ENCODE results near the gene CETN3. TPM values are rescaled to one million over a fixed set of nuclear protein-coding genes. Genes with fewer than 3 reads are reported as not detected.

Gene CETN3
- total RNA-seq, 1 experiment from 2014 or later: 42.2 TPM

GRCh38 chr5:90379652-90380051, 29.9 kb downstream of the CETN3 start:
- ChIA-PET CTCF (no interaction called here), POLR2A (no interaction called here)
- Mint-ChIP-seq H3K9me3 (peaks cover 28% of the 10 kb centered on the region), H3K4me1 (0 out of 2 replicates have a peak, but pooled peaks cover 4% of the 10 kb centered on the region), H3K27ac (no peak overlapping the region), H3K27me3 (ENCODE audit: low read depth) (no peaks in the 10 kb centered on the region; the same call in 1 of the 2 replicates), H3K36me3 (no peaks in the 10 kb centered on the region), H3K4me3 (no peak overlapping the region)
- no peak for ATAC-seq
- DNase-seq (ENCODE audit: low spot score): no peak
- no peak for TF ChIP-seq PRDM15 (CRISPR knock-in tag; IDR thresholded peaks at IDR 0.05)
- no peak for TF ChIP-seq ZNF396 (CRISPR knock-in tag; IDR thresholded peaks at IDR 0.05; ENCODE audit: borderline replicate concordance)
- TF ChIP-seq NFE2L1 (CRISPR knock-in tag; IDR thresholded peaks at IDR 0.05): no peak
- no peak for TF ChIP-seq ETV6 (CRISPR knock-in tag; IDR thresholded peaks at IDR 0.05)
- no peak for TF ChIP-seq ZSCAN18 (CRISPR knock-in tag; IDR thresholded peaks at IDR 0.05)
- no peak for TF ChIP-seq ZNF263 (CRISPR knock-in tag; IDR thresholded peaks at IDR 0.05; ENCODE audit: low read depth)
- no peak for TF ChIP-seq EMX1 (CRISPR knock-in tag; IDR thresholded peaks at IDR 0.05)
- TF ChIP-seq E2F5 (CRISPR knock-in tag; IDR thresholded peaks at IDR 0.05): no peak
- no peak for TF ChIP-seq SMAD4 (CRISPR knock-in tag; IDR thresholded peaks at IDR 0.05)
- no peak for TF ChIP-seq USF2 (CRISPR knock-in tag; IDR thresholded peaks at IDR 0.05)
- TF ChIP-seq ZBTB43 (CRISPR knock-in tag; IDR thresholded peaks at IDR 0.05): no peak
- no peak for TF ChIP-seq CDX4 (CRISPR knock-in tag; IDR thresholded peaks at IDR 0.05; ENCODE audit: borderline replicate concordance)
- no peak for TF ChIP-seq NR1H2 (CRISPR knock-in tag; IDR thresholded peaks at IDR 0.05)
- TF ChIP-seq ZNF671 (CRISPR knock-in tag; IDR thresholded peaks at IDR 0.05): no peak

- Mint-ChIP-seq H3K4me1 (0 out of 2 replicates have a peak, but pooled peaks cover 4% of the 10 kb centered on the region), H3K27me3 (ENCODE audit: low read depth) (no peaks in the 10 kb centered on the region), H3K4me3 (no peak overlapping the region), H3K27ac (no peak overlapping the region), H3K9me3 (peaks cover 28% of the 10 kb centered on the region), H3K36me3 (no peaks in the 10 kb centered on the region)
- POLR2A ChIA-PET: no interaction called here
- CTCF ChIA-PET: no interaction called here
- ATAC-seq (no peak), DNase-seq (ENCODE audit: low spot score) (no peak)
- TF ChIP-seq MLX (CRISPR knock-in tag; IDR thresholded peaks at IDR 0.05): no peak
- TF ChIP-seq ZNF423 (CRISPR knock-in tag; IDR thresholded peaks at IDR 0.05): no peak
- TF ChIP-seq ZNF263 (CRISPR knock-in tag; IDR thresholded peaks at IDR 0.05; ENCODE audit: low read depth): no peak
- TF ChIP-seq ELF4 (CRISPR knock-in tag; IDR thresholded peaks at IDR 0.05; ENCODE audit: low read depth): no peak
- TF ChIP-seq SP1 (CRISPR knock-in tag; conservative IDR thresholded peaks at IDR 0.05): no peak
- no peak for TF ChIP-seq SOX15 (CRISPR knock-in tag; IDR thresholded peaks at IDR 0.05)
- TF ChIP-seq ZMAT4 (CRISPR knock-in tag; IDR thresholded peaks at IDR 0.05): no peak
- no peak for TF ChIP-seq FOXP1 (CRISPR knock-in tag; IDR thresholded peaks at IDR 0.05; ENCODE audit: borderline replicate concordance)
- no peak for TF ChIP-seq USF1 (CRISPR knock-in tag; IDR thresholded peaks at IDR 0.05)
- no peak for TF ChIP-seq MYBL2 (CRISPR knock-in tag; IDR thresholded peaks at IDR 0.05)
- TF ChIP-seq RELA (CRISPR knock-in tag; IDR thresholded peaks at IDR 0.05; ENCODE audit: borderline replicate concordance): no peak
- TF ChIP-seq MAX (CRISPR knock-in tag; IDR thresholded peaks at IDR 0.05): no peak
- TF ChIP-seq ZNF219 (CRISPR knock-in tag; IDR thresholded peaks at IDR 0.05; ENCODE audit: borderline replicate concordance): no peak
Observed at GRCh38 chr5:90378752-90379151, 30.8 kb downstream of the CETN3 start.

All from WTC11 (cell line).